Endometrial microvascular endothelial cells (primary cell): ENCODE measurements around the gene FAM131A. TPM values are rescaled to one million over a fixed set of nuclear protein-coding genes. Genes with fewer than 3 reads are reported as not detected.

Experiments
- in situ Hi-C: cut with HindIII; loops from 2 replicates; pipeline ENCODE4 v1.10.0; 2017; ENCODE audit warnings: low sequenced_read_pairs, low pct_unique_long_range_greater_than_20kb; ENCODE audit errors: inconsistent ontology term
- total RNA-seq: library from RNA; depleted of rRNA; stranded (reverse); fragments of >200 nt; gene quantifications from one replicate; pipeline ENCODE4 v1.2.3, GENCODE V29; 2015; ENCODE audit errors: inconsistent ontology term

The FAM131A gene
- total RNA-seq, 1 donor from 2014 or later: 73.9 TPM

- in situ Hi-C loops: no loop called here
Observed at GRCh38 chr3:184383033-184383740, 45.8 kb downstream of the FAM131A start.

GRCh38 chr3:184384342-184384741 lies 46.9 kb downstream of the FAM131A start:
- in situ Hi-C loops: no loop called here

- in situ Hi-C loops: no loop called here
Observed at GRCh38 chr3:184384856-184385422, 47.5 kb downstream of the FAM131A start.

GRCh38 chr3:184386047-184386806 lies 48.8 kb downstream of the FAM131A start:
- in situ Hi-C loops: no loop called here

DNA sequence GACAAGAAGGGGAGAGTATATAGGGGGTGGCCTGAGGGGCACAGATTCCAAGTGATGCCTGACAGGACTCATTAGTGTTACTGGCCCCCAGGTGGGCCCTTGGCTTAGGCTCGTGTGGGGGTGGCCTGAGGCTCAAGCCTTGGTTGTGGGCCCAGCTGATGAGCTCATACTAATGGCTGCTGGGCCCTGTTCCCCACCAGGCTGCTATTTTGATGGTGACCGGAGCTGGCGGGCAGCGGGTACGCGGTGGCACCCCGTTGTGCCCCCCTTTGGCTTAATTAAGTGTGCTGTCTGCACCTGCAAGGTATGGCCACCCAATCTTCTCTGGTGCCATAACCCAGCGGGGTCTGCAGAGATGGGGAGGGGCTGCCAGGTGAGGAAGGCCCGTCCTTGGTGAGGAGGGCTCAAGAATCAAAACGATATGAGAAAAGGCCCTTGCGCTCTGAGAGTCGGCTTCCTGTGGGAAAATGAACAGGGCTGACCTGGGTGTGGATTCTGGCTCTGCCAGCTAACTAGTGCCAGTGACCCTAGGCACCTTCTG lies 49.8 kb downstream of the FAM131A start:
- in situ Hi-C loops: no loop called here

- in situ Hi-C loops: no loop called here
Observed at GRCh38 chr3:184388164-184388935, 51.0 kb downstream of the FAM131A start.

GRCh38 chr3:184388936-184389230 lies 51.5 kb downstream of the FAM131A start:
- in situ Hi-C loops: no loop called here

GRCh38 chr3:184389384-184389783 lies 52.0 kb downstream of the FAM131A start:
- in situ Hi-C loops: no loop called here

DNA sequence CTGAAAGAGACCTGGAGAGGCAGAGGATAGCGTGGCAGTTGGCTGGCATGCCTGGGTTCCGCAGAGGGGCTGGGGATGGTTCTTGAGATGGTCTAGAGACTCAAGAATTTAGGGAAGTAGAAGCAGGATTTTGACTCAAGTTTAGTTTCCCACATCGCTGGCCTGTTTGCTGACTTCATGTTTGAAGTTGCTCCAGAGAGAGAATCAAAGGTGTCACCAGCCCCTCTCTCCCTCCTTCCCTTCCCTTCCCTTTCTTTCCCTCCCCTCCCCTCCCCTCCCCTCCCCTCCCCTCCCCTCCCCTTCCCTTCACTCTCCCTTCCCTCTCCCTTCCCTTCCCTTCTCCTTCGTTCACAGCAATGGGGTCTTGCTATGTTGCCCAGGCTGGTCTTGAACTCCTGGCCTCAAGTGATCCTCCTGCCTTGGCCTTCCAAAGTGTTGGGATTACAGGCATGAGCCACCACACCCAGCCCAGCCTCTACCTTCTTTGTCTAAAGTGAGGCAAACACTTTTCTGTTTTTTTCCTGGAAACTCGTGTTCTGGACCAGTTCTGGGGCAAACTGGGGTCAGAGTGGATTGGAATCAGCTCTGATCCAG lies 52.6 kb downstream of the FAM131A start:
- in situ Hi-C loops: no loop called here

GRCh38 chr3:184391266-184391665 lies 53.9 kb downstream of the FAM131A start:
- in situ Hi-C loops: no loop called here

GRCh38 chr3:184395320-184395660 lies 57.9 kb downstream of the FAM131A start:
- in situ Hi-C loops: no loop called here

Other genes with a start within 250 kb of the FAM131A start
- gene HTR3E, start 240.5 kb upstream of the FAM131A start, total RNA-seq: not detected
- gene EIF2B5, start 202.2 kb upstream of the FAM131A start, total RNA-seq: 45.3 TPM
- 27.2 TPM for gene DVL3, start 182.2 kb upstream of the FAM131A start, total RNA-seq
- 418 TPM for gene AP2M1, start 162.7 kb upstream of the FAM131A start, total RNA-seq
- gene ABCF3, start 151.4 kb upstream of the FAM131A start, total RNA-seq: 68.2 TPM
- gene VWA5B2, start 108.0 kb upstream of the FAM131A start, total RNA-seq: not detected
- gene ALG3, start 88.6 kb upstream of the FAM131A start, total RNA-seq: 68.4 TPM
- gene EEF1AKMT4, start 87.9 kb upstream of the FAM131A start, total RNA-seq: 9.2 TPM
- gene CAMK2N2, start 76.0 kb upstream of the FAM131A start, total RNA-seq: not detected
- gene ECE2, start 61.6 kb upstream of the FAM131A start, total RNA-seq: not detected
- 897 TPM for gene PSMD2, start 38.4 kb upstream of the FAM131A start, total RNA-seq
- gene EIF4G1, start 23.0 kb upstream of the FAM131A start, total RNA-seq: 611 TPM
- 3.4 TPM for gene CLCN2, start 24.0 kb downstream of the FAM131A start, total RNA-seq
- 172 TPM for gene POLR2H, start 24.1 kb downstream of the FAM131A start, total RNA-seq
- gene THPO, start 40.6 kb downstream of the FAM131A start, total RNA-seq: not detected
- gene CHRD, start 42.5 kb downstream of the FAM131A start, total RNA-seq: 0.09 TPM
- not detected for gene EPHB3, start 224.2 kb downstream of the FAM131A start, total RNA-seq